Astrocyte of the cerebellum (primary cell): Measurements from ENCODE around the gene INTS6L.

Experiments used
- DNase-seq: peaks from one replicate; pipeline ENCODE4 v3.0.0-alpha.2; 2011; ENCODE audit warnings: low read depth
- H3K4me3 ChIP-seq: 2 replicates; pipeline ENCODE4 v1.5.1; 2011; ENCODE audit warnings: mild to moderate bottlenecking, low read depth, low read length, moderate library complexity
- CTCF ChIP-seq: IDR thresholded peaks from 2 replicates; pipeline ENCODE4 v1.5.1; 2012; ENCODE audit warnings: low read length, low read depth, moderate library complexity, mild to moderate bottlenecking; ENCODE audit errors: missing control alignments
- in situ Hi-C: cut with HindIII; loops from 2 replicates; pipeline ENCODE4 v1.10.0; 2017; ENCODE audit warnings: low sequenced_read_pairs

Gene INTS6L

GRCh38 chrX:135520553-135521404 lies at the start of gene INTS6L:
Gene INTS6L, plus strand, starts transcription at chrX:135520660. Its CDS starts 333 bp downstream, at chrX:135520993.
- peak; percentile 78 for DNase-seq
- H3K4me3 ChIP-seq, result peak within 1 kb of the TSS; percentile 65
- in situ Hi-C loops, result no loop called here
- no peak for TF ChIP-seq CTCF

GRCh38 chrX:135476378-135476777 lies 44.1 kb upstream of the INTS6L start:
- in situ Hi-C loops, result no loop called here
- no peak for DNase-seq
- H3K4me3 ChIP-seq, result no peak overlapping the region
- no peak for TF ChIP-seq CTCF

- peak; percentile 44 for DNase-seq
- in situ Hi-C loops, result no loop called here
- peak; percentile 23 for TF ChIP-seq CTCF
Observed at GRCh38 chrX:135477576-135477975, 42.9 kb upstream of the INTS6L start.

GRCh38 chrX:135480076-135480475 lies 40.4 kb upstream of the INTS6L start:
- H3K4me3 ChIP-seq, result no peak overlapping the region
- TF ChIP-seq CTCF, result no peak
- in situ Hi-C loops, result no loop called here
- no peak for DNase-seq

More at GRCh38 chrX:135477576-135477975, 42.9 kb upstream of the INTS6L start:
- H3K4me3 ChIP-seq, result no peak overlapping the region

GRCh38 chrX:135481696-135482179 lies 38.7 kb upstream of the INTS6L start:
- in situ Hi-C loops, result no loop called here
- no peak for DNase-seq
- no peak overlapping the region for H3K4me3 ChIP-seq
- TF ChIP-seq CTCF, result no peak

GRCh38 chrX:135484641-135485289 lies 35.7 kb upstream of the INTS6L start:
- H3K4me3 ChIP-seq, result no peak overlapping the region
- in situ Hi-C loops, result no loop called here
- TF ChIP-seq CTCF, result peak; percentile 59
- DNase-seq, result peak; percentile 32
